KMS-11 (cell line): ENCODE results near the gene ZNF23.

Experiments used
- H2AFZ ChIP-seq: fragments of 200-600 bp; sonication (generic); 2 replicates; pipeline ENCODE4 v1.6.1; 2016; ENCODE audit warnings: antibody characterized with exemption, mixed run types, low read depth
- H3K27ac ChIP-seq: fragments of 200-600 bp; sonication (generic); 2 replicates; pipeline ENCODE4 v1.6.1; 2016; ENCODE audit warnings: mild to moderate bottlenecking, mixed run types
- H3K27me3 ChIP-seq: fragments of 200-600 bp; sonication (generic); 2 replicates; pipeline ENCODE4 v1.6.1; 2017; ENCODE audit warnings: mild to moderate bottlenecking, low read depth, mixed run types, moderate library complexity; ENCODE audit not compliant: insufficient read depth
- H3K36me3 ChIP-seq: fragments of 200-600 bp; sonication (generic); 2 replicates; pipeline ENCODE4 v1.6.1; 2017; ENCODE audit warnings: mild to moderate bottlenecking, mixed run types; ENCODE audit not compliant: insufficient read depth
- H3K4me1 ChIP-seq: fragments of 200-600 bp; sonication (generic); 2 replicates; pipeline ENCODE4 v1.6.1; 2016; ENCODE audit warnings: mild to moderate bottlenecking, low read depth, mixed run types; ENCODE audit not compliant: poor library complexity, severe bottlenecking
- H3K4me2 ChIP-seq: fragments of 200-600 bp; sonication (generic); 2 replicates; pipeline ENCODE4 v1.7.0; 2016; ENCODE audit warnings: mild to moderate bottlenecking, mixed run types
- H3K4me3 ChIP-seq: fragments of 200-600 bp; sonication (generic); IDR thresholded peaks from 2 replicates; pipeline ENCODE4 v1.6.1; 2017; ENCODE audit warnings: low read depth, low read length, mixed read lengths; ENCODE audit not compliant: insufficient read depth
- H3K79me2 ChIP-seq: fragments of 200-600 bp; sonication (generic); 2 replicates; pipeline ENCODE4 v1.6.1; 2016; ENCODE audit warnings: low read depth, mixed run types; ENCODE audit not compliant: insufficient read depth
- H3K9ac ChIP-seq: fragments of 200-600 bp; sonication (generic); 2 replicates; pipeline ENCODE4 v1.6.1; 2016; ENCODE audit warnings: mild to moderate bottlenecking, mixed run types
- H4K20me1 ChIP-seq: fragments of 200-600 bp; sonication (generic); 2 replicates; pipeline ENCODE4 v1.6.1; 2016; ENCODE audit warnings: mild to moderate bottlenecking, mixed run types; ENCODE audit not compliant: insufficient read depth
- TF ChIP-seq, protein P1 (sequence below): fragments of 200-600 bp; sonication (generic); conservative IDR thresholded peaks from 2 replicates; pipeline ENCODE4 v1.6.1; 2017; ENCODE audit warnings: low read depth, mild to moderate bottlenecking, antibody characterized with exemption, low read length, moderate library complexity, mixed read lengths

ZNF23 gene

DNA sequence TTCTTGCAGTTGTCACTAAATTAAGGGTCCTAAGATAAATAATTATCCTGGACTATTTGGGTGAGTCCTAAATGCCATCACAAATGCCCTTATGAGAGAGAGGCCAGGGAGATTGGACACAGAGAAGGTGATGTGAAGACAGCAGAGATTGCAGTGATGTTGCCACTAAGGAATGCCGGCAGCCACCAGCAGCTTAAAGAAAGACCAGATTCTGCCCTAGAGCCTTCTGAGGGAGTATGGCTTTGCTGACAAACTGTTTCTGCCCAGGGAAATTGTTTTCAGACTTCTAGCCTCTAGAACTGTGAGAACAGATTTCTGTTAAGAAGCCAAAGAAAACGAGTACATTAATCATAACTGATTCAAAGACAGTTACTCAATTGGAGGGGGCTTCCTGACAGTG lies 10.0 kb upstream of the ZNF23 start:
- TF ChIP-seq, protein P1, sequence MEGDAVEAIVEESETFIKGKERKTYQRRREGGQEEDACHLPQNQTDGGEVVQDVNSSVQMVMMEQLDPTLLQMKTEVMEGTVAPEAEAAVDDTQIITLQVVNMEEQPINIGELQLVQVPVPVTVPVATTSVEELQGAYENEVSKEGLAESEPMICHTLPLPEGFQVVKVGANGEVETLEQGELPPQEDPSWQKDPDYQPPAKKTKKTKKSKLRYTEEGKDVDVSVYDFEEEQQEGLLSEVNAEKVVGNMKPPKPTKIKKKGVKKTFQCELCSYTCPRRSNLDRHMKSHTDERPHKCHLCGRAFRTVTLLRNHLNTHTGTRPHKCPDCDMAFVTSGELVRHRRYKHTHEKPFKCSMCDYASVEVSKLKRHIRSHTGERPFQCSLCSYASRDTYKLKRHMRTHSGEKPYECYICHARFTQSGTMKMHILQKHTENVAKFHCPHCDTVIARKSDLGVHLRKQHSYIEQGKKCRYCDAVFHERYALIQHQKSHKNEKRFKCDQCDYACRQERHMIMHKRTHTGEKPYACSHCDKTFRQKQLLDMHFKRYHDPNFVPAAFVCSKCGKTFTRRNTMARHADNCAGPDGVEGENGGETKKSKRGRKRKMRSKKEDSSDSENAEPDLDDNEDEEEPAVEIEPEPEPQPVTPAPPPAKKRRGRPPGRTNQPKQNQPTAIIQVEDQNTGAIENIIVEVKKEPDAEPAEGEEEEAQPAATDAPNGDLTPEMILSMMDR: no peak
- no peaks in the 10 kb centered on the region for H3K4me1 ChIP-seq
- H3K4me3 ChIP-seq: no peak overlapping the region
- H3K9ac ChIP-seq: no peak overlapping the region
- H3K79me2 ChIP-seq: no peaks in the 10 kb centered on the region
- no peaks in the 10 kb centered on the region for H4K20me1 ChIP-seq
- no peak overlapping the region for H3K4me2 ChIP-seq
- H3K27me3 ChIP-seq: no peaks in the 10 kb centered on the region
- no peak overlapping the region for H3K27ac ChIP-seq
- no peak overlapping the region for H2AFZ ChIP-seq
- no peaks in the 10 kb centered on the region; the same call in 1 of the 2 replicates for H3K36me3 ChIP-seq

DNA sequence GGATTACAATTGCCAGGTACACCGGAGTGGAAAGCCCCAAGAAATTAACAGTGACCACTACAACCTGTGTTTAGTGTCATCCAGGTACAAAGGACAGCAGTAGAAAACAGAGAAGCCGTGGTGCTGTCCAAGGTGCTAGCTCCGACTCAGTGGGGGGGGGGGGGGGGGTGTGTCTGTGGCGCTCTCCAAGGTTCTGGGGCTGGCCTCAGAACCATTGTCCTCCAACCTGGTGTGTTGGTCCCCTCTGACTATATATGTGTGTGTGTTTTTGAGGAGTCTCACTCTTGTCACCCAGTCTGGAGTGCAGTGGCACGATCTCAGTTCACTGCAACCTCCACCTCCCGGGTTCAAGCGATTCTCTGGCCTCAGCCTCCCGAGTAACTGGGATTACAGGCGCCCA lies 5.8 kb upstream of the ZNF23 start:
- Histone ChIP-seq H3K36me3 (no peaks in the 10 kb centered on the region; the same call in 1 of the 2 replicates), H3K79me2 (no peaks in the 10 kb centered on the region), H4K20me1 (no peaks in the 10 kb centered on the region), H3K4me3 (no peak overlapping the region), H3K4me1 (no peaks in the 10 kb centered on the region), H3K27me3 (no peaks in the 10 kb centered on the region), H3K9ac (no peak overlapping the region), H3K4me2 (no peak overlapping the region), H2AFZ (no peak overlapping the region), H3K27ac (no peak overlapping the region)
- TF ChIP-seq, protein P1: no peak

DNA sequence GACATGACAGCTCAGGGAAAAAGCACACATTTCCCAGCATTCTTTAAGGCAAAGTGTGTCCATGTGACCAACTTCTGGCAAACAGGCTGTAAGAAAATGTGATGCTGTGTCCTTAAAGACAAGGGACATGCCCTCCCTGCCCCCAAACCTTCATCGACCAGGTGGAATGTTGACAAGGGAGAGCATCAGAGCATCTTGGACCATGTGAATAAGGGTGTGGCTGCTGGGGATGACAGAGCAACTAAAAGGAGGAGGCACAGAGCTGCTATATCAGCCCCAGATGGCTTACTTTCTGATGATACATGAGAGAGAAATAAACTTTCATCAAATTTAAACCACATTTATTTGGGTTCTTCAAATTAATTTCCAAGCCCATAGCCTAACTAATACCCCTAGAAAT lies 2.2 kb upstream of the ZNF23 start:
- no peak overlapping the region for H3K27ac ChIP-seq
- no peaks in the 10 kb centered on the region for H3K27me3 ChIP-seq
- H3K4me2 ChIP-seq: no peak overlapping the region
- H3K4me3 ChIP-seq: no peak overlapping the region
- no peak overlapping the region for H3K9ac ChIP-seq
- no peak overlapping the region for H2AFZ ChIP-seq
- H3K79me2 ChIP-seq: peaks cover 5% of the 10 kb centered on the region; the same call in 1 of the 2 replicates
- H3K4me1 ChIP-seq: peaks cover 13% of the 10 kb centered on the region
- TF ChIP-seq, protein P1: no peak
- H4K20me1 ChIP-seq: no peaks in the 10 kb centered on the region
- no peaks in the 10 kb centered on the region; the same call in 1 of the 2 replicates for H3K36me3 ChIP-seq

DNA sequence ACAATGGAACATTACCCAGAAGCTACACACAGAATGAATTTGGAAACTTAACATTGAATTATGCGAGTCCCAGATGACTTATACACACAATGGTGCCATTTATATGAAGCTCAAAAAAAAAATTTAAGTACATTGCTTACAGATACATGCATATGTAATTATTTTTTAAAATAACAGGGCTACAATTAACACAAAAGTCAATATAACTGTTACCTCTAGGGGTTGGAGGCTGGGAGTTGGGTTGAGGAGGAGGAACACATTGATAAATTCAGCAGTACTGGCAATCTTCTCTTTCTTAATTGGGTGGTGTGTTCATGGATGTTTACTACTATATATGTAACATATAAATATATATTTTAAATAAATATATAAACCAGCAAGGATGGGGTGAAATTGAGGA lies 1.1 kb downstream of the ZNF23 start:
- no peaks in the 10 kb centered on the region for H3K27me3 ChIP-seq
- H3K79me2 ChIP-seq: peaks cover 5% of the 10 kb centered on the region; the same call in 1 of the 2 replicates
- H2AFZ ChIP-seq: no peak overlapping the region; the same call in 1 of the 2 replicates
- H3K9ac ChIP-seq: no peak overlapping the region
- TF ChIP-seq, protein P1: no peak
- H3K4me3 ChIP-seq: no peak overlapping the region
- no peaks in the 10 kb centered on the region for H4K20me1 ChIP-seq
- peaks cover 13% of the 10 kb centered on the region for H3K4me1 ChIP-seq
- H3K36me3 ChIP-seq: no peaks in the 10 kb centered on the region
- no peak overlapping the region for H3K27ac ChIP-seq
- peak overlapping the region; percentile 80 for H3K4me2 ChIP-seq
